COLO829 (cell line): Measurements from ENCODE around the gene EIPR1.
A peak's percentile ranks its signal among the peaks of the same experiment; 100 is the strongest.

Experiments used
- DNase-seq: peaks from one replicate; pipeline ENCODE4 v3.0.0; 2012; ENCODE audit warnings: low spot score

EIPR1 gene

DNA sequence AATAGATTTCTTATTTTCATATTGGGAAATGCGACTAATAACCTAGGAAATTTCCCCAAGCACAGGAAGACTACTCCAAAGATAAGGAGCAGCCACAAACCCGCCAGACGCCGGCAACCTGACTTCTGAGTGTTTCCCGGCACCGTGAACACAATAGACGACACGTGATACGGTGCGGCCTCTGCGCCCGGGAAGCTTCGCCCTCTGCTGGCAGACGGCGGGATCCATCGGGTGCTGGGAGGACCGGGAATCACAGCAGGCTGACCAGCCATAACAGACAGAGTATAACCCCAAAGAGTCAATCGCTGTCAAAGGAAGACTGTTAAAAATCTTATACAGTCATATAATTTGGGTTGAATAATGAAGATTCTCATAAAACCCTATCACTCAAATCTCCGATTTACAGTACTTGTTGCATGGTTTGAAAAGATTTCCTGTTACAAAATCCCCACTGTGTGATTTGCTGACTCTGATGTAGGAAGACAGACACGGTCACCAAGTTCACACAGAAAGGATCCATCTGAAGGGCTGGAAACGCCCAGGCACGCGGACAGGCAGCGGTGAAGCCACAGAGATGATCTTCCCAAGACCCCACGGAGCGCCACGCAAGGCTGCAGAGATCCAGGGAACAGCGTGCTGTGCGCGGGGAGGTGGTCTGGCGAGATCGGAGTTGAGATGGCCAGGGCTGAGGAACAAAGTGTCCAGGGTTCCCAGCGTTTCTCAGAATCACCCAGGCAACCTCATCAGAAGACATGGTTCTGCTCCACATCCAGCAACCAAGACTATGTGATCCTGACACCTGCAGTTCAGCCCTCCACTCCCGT lies 73.8 kb downstream of the EIPR1 start:
- peak; percentile 76 for DNase-seq

DNA sequence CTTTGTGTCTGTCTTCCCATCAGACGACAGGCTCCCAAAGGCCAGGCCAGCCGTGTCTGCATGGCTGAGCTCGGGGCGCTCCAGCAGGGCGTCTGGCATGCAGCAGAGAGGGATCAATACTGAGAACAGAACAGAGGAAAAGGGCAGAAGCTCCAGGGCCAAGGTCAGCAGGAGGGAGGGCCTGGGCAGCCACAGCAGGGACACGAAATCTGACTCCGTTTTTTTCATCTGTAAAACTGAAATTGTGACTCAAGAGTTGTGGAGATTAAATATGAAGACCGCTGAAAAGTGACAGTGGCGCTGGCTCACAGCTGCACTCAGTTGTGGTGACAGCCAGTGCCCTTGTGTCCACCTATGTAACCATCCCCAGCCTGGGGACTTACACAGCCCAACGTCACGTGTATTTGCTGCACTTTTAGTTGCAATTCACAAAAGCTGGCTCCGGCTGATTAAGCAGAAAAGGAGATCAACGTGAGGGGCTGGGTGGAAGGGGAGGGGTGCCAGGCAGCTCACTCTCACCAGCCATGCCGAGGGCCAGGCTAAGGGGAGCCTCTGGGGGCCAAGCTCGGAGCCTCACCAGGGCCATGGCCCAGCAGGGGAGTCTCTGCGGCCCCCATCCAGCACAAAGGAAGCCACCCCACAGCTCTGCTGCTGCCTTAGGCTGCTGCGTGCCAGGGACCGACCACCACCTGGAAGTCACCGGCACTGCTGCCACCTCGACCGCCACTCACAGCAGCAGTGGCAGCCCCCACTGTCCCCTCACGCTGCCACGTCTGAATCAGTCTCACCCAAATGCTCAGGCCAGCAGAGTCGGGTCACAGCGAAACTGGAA lies 74.7 kb downstream of the EIPR1 start:
- no peak for DNase-seq

DNA sequence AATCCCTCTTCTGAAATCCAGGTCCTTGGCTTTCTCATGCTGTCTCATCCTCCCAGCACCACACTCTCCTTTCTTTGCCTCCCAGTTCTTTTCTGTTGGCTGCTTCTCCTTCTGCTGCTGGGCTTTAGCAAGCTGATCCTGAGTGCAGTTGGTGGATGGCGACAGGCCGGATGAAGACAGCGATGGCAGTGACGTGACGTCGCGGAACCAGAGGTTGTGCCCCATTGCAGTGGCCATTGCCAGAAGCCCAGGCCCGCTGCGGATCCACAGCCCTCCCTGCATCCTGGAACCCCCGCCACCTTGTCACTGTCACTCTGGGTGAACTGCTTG lies 75.2 kb downstream of the EIPR1 start:
- no peak for DNase-seq

DNA sequence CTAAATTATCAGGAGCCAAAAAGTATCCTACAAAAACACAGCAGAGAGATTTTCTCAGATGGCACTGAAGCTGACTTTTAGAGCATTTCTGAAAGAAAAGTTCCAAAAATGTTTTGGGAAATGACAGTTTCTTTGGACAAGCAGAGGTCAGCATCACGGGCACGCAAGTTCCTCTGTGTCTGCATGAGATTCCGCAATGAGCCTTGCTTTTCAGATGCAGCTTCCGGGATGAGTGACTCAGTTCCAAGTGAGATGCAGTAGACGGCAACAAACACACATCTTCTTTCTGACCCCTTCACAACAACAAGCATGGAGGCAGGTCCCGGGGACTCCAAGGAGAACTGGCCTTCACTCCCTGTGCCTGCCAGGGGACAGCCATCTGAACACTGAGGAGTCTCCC lies 76.6 kb downstream of the EIPR1 start:
- DNase-seq: no peak

DNA sequence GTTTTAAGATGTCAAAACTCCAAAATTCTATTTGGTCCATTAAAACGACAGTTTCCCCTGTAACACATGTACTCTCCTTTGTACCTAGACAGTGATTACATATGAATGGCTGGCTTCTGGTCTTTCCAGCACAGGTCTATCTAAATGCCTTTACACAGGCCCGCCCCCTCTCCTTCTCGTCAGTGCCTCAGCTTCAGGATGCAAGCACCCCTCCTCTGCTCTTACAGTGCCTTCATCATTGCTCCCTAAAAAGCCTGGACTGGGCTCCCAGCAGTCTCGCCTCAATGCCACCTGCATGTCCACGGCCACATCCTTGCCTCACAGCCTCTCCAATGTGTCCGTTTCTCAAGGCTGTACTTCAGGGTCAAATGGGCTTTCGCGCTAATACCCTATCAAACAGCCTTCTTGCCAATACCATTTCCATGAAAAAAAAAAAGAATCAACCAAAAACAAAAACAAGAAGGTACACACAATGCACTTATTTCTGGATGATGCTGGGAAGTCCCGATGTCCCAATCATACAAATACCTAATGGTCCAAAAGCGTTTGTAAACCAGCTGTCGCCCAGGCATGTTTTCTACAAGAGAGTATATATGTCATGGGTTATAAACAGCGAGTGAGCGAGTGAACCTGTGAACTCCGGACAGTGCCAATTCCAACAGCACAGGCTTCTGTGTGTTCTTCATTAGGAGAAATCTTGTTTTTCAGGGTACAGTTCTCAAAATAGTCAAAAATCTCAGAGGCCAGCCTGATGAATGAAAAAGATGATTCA lies 77.2 kb downstream of the EIPR1 start:
- no peak for DNase-seq

DNA sequence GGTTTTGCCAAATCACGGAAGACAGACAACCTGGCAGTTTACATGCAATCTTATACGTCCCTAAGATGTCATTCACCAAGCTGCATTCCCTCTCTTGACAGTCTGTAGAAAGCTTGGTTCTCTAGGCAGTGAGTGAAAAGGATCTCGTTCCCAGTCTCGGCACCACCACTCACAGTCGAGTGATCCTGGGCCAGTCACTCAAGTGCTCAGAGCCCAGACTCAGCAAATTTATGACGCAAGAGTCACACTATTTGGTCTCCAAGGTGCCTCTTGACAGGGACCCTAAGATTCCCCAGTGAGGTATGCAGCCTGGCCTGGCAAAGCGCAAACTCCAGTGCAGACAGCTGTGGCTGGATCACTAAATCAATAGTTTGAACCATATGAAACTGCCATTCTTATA lies 77.9 kb downstream of the EIPR1 start:
- DNase-seq: no peak

DNA sequence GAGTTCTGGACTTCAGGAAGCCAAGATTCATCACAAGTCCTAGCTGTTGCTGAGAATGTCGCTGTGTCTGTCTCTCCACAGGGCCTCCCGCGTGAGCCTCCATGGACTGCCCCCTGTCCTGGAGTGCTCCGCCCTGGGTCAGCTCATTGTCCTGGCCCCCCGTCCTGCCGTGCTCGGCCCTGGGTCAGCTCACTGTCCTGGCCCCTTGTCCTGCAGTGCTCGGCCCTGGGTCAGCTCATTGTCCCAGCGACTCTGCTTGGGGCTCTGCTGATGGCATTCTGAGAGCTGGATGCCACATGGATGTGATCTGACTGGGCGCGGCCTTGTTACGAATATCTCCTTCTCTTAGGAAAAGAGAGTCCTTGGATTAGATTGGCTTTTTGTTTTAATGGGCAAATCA lies 78.5 kb downstream of the EIPR1 start:
- no peak for DNase-seq

DNA sequence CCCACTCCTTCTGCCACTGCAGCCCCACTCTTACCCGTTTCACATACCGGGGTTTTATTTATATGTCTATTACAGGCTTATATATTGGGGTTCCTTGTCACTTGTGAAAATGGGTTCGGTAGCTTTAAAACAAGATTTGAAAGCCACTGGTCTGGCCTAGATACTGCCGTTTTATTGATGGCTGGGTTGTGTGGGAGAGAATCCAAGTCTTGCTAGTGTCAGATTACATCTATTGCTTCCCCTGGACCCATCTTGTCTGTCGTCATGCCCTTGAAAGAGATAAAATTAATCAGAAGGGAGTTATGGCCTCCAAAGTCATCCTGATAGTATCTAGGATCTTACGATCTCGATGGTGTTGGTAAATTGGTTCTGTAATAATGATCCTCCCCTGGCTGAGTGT lies 79.4 kb downstream of the EIPR1 start:
- no peak for DNase-seq

DNA sequence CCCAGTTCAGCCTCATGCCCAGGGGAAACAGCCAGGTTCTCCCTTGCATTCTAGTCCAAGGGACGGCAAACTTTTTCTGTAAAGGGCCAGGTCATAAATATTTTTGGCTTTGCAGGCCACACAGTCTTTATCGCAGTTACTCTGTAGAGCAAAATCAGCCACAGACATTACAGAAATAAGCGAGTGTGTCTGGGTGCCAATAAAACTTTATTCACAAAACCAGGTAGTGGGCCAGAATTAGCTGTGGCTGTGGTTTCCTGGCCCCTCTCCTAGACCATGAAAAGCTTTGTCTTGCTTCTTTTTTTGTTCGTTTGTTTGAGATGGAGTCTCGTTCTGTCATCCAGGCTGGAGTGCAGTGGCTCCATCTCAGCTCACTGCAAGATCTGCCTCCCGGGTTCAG lies 80.1 kb downstream of the EIPR1 start:
- DNase-seq: no peak

DNA sequence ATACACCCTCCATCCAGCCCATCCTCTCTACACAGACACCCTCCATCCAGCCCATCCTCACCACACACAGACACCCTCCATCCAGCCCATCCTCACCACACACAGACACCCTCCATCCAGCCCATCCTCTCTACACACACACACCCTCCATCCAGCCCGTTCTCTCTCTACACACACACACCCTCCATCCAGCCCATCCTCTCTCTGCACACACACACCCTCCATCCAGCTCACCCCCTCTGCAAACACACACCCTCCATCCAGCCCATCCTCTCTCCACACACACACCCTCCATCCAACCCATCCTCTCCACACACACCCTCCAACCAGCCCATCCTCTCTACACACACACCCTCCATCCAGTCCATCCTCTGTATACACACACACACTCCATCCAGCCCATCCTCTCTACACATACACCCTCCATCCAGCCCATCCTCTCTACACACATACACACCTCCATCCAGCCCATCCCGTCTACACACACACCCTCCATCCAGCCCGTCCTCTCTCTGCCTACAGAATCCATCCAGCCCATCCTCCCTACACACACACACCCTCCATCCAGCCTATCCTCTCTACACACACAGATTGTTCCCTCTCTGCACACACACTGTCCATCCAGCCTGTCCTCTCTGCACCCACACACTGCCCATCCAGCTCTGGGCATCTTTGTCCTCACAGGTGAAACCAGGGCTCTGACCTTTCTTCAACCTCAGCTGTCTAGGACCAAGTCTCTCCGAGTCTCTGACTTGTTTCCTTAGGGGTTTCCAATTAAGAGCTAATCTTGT lies 81.2 kb downstream of the EIPR1 start:
- no peak for DNase-seq

DNA sequence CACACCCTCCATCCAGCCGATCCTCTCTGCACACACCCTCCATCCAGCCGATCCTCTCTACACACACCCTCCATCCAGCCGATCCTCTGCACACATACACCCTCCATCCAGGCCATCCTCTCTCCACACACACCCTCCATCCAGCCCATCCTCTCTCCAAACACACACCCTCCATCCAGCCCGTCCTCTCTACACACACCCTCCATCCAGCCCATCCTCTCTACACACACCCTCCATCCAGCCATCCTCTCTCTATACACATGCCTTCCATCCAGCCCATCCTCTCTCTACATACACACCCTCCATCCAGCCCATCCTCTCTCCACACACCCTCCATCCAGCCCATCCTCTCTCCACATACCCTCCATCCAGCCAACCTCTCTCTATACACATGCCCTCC lies 83.1 kb downstream of the EIPR1 start:
- DNase-seq: no peak

DNA sequence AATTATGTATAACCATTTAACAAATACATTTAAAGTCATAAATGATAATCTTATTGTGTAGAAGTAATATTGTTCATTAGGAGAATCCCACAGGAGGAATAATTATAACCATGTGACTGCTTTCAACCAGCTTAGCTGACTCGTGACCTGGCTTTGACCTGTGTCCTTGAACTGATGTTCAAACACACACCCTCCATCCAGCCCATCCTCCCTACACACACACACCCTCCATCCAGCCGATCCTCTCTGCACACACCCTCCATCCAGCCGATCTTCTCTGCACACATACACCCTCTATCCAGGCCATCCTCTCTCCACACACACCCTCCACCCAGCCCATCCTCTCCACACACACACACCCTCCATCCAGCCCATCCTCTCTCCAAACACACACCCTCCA lies 83.5 kb downstream of the EIPR1 start:
- peak; percentile 17 for DNase-seq

DNA sequence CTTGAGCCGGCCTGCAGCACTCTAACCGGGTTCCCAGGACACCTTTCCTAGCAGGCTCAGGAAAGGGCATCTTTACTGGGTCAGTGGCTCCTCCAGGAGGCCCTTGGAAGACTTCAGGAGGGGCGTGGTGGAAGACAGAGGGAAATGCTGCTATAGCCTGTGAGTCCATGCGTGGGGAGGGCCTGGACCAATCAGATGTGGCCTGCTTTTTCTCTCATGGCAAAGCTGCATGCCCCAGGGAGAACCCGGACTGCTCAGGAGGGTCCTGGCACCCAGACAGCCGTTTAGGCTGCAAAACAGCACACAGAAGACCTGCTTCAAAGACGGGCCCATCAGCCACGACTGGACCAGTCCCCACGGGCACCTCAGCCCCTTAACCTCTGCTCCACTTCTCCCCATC lies 84.4 kb downstream of the EIPR1 start:
- DNase-seq: no peak

DNA sequence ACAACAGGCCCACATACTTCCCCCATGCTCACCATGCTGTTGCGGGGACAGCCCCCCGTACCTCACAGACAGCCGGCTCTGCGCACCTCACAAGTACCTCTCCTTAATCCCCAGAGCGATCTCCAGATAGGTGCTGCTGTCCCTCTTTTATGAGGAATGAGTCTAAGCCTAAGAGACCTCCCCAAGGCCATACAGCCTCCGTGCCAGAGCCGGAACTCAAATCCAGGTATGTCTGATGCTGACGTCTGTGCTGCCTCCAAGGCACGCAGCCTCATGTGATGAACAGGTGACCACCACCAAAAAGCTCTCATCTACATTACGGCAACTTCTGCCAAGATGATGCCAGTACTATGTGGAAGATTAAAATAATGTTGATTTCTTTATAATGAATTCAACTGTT lies 85.2 kb downstream of the EIPR1 start:
- DNase-seq: no peak

DNA sequence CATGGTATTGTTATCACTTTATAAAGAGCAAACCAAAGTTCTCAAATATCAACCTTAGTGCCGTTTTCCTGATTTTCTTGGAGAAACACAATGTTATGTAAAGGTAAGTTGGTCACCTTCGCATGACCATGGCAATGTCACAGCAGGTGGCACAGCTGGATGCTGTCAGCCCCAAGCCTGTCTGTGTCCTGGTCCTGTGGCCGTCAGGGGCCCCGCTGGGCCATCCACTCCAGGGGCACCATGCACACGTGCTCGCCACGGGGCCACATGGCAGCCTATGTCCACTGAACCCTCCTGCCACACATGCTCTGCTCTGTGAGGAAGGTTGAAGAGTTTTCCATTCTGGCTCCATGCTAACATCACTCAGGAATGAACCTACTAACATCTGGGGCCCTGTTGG lies 85.9 kb downstream of the EIPR1 start:
- no peak for DNase-seq

DNA sequence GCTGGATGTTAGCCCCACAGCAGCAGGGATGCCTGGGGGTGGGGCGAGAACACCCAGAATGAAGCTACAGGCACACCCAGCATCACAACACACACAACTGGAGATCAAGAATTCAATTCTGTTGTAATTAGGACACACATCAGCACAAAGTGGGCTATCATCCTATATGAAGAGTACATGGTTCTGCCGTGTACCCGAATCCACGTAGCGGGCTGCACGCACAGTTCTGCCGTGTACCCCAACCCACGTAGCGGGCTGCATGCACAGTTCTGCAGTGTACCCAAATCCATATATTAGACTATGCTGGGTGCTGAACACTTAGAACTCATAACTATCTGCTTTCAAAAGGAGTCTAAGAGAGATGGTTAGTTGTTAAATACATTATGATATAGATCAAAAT lies 86.5 kb downstream of the EIPR1 start:
- no peak for DNase-seq

DNA sequence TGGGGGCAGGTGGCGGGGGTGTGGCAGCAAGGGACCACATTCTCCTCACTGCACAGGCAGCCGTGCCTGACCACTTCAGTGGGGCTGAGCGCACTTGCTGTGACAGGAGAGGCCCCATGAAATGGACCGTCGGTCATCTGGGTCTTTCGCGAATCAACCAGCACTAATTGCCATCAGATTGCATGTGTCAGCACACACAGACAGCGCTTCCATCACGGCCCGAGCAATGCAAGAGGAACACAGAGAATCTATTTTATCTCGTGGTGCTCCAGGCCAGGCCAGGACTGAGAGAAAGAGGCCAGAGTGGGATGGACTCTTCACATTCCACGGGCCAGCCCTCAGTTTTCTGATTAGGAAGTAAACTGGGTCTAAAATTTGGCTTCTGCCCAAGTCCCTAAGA lies 87.0 kb downstream of the EIPR1 start:
- DNase-seq: no peak

DNA sequence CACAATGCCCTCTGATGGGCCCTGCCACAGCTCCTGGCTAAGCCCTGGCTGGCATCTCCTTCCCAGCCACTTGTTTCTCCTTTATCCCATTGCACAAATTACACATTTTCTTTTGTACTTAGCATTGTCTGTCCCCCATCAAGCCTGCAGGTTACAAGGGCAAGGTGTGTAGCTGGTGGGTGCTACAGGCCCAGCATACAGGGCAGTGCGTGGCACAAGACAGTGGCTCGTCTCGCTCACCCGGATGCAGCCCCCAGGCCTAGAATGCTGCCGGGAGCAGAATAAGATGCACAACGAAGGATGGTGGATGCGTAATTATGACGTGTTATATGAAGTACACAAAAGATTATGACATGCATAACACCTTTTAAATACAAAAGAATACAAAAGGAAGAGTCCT lies 87.6 kb downstream of the EIPR1 start:
- no peak for DNase-seq

DNA sequence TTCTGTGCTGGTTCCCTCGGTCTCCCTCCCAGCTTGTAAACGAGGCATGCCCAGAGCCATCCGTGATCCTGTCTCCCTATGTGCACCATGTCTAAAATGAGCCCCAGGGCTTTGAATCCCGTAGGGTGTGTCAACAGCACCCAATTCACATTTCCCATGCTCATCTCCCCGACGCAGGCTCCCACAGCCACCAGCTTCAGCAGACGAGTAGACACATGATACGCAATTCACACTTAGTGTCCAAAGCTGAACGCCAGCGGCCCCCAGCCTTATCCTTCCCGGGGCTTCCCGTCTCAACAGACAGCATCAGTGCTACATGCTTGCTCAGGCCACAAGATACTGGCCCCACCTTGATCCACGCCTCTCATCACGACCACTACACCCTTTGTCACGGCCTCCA lies 88.1 kb downstream of the EIPR1 start:
- DNase-seq: no peak

DNA sequence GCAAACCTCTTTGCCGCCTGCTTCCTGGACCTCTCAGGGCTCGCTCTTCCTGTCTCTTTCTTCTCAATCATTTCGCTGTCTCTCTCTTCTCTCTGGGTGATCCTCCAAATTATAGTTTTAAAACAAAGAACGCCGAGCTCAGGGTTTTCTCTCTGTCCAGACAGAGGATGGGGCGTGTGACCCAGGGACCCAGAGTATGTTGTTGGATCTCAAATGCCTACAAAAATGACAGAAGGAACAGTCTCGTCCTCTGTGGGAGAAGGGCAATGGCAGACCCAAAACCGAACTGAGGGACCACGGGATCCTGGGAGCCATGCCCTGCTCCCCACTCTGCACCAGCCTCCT lies 88.5 kb downstream of the EIPR1 start:
- DNase-seq: no peak

DNA sequence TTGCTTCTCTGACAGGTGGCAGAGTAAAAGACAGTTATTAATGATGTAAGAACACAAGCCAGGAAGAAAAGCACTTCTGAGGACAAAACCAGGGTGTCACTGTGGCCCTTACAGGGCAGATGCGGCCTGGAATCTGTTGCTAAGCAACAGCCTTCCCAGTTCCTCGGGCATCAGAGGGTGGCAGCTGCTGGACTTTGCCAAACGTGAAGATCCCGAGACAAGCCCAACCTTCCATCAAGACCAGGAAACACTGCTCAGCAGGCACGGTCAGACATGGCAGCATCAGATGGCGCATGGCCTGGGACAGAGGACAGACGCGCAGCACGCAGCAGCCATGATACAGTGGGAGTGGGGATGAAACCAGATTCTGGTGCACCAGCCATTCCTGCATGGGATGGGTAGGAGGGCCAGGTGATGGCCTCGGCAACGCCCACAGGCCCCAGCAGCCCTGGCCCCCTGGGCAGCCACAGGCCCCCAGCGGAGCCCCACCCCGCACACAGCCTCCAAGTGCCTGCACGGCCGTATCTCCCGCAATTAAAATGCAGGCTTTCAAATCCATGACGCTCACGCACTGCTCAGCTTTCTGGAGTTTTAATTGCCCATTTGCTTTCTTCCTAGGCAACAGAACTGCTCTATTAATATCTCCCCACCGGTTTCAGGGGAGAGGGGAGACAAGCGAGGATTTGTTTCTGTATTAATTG lies 89.0 kb downstream of the EIPR1 start:
- no peak for DNase-seq

DNA sequence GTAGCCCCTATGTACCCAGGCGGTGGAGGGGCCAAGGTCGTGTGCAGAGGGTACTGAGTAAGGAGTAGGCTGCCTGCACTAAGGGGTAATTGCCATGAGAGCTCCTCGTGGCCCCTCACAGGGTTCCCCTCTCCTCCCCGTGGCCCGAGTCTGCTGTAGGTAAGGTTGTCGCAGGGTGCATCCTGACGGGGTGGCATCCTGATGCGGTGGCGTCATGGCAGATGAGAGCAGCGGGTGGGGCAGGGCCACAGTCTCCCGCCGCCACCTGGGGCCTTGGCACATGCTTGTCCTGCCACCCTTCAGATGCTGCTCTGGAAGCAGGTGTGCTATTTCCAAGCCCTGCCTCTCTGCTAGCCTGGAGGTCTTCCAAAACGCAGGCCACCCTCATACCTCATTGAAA lies 89.7 kb downstream of the EIPR1 start:
- DNase-seq: no peak
